GM18868 (cell line): ENCODE results near the gene HLA-DRB1.
"Not testable (repeated sequence)": the region's sequence is repeated elsewhere in the genome, so short reads cannot be mapped to it uniquely, and the experiment has no call there.

Experiments used
- ATAC-seq: cut with Tn5 transposase; IDR thresholded peaks from one replicate; pipeline ENCODE4 v1.9.1; 2021; ENCODE audit warnings: mild to moderate bottlenecking, moderate library complexity; ENCODE audit not compliant: unreplicated experiment

Gene HLA-DRB1

GRCh38 chr6:32609731-32610640, 20.3 kb upstream of the HLA-DRB1 start:
- ATAC-seq, result peak; percentile 83

- ATAC-seq, result no peak
These were observed 19.7 kb upstream of the HLA-DRB1 start for GRCh38 chr6:32609391-32609730.

- ATAC-seq, result no peak
These were observed 18.7 kb upstream of the HLA-DRB1 start for GRCh38 chr6:32608362-32608761.

- no peak for ATAC-seq
These were observed 18.3 kb upstream of the HLA-DRB1 start for GRCh38 chr6:32607988-32608298.

- ATAC-seq, result no peak
These were observed 17.8 kb upstream of the HLA-DRB1 start for GRCh38 chr6:32607263-32607987.

- peak; percentile 43 for ATAC-seq
These were observed 14.8 kb upstream of the HLA-DRB1 start for GRCh38 chr6:32604434-32604877.

GRCh38 chr6:32603888-32604287, 14.2 kb upstream of the HLA-DRB1 start:
- no peak for ATAC-seq

GRCh38 chr6:32603222-32603621, 13.6 kb upstream of the HLA-DRB1 start:
- ATAC-seq, result no peak

GRCh38 chr6:32602383-32602782, 12.7 kb upstream of the HLA-DRB1 start:
- no peak for ATAC-seq

- ATAC-seq, result no peak
These were observed 7.4 kb upstream of the HLA-DRB1 start for GRCh38 chr6:32597024-32597423.

- not testable (repeated sequence) for ATAC-seq
These were observed 1.1 kb upstream of the HLA-DRB1 start for GRCh38 chr6:32590713-32591112.

GRCh38 chr6:32588156-32588555, 1.5 kb downstream of the HLA-DRB1 start:
- no peak for ATAC-seq

GRCh38 chr6:32583527-32583898, 6.1 kb downstream of the HLA-DRB1 start:
- ATAC-seq, result no peak

- no peak for ATAC-seq
These were observed 8.1 kb downstream of the HLA-DRB1 start for GRCh38 chr6:32581315-32582095.

- ATAC-seq, result no peak
These were observed 9.1 kb downstream of the HLA-DRB1 start for GRCh38 chr6:32580593-32580992.

GRCh38 chr6:32578962-32579361, 10.7 kb downstream of the HLA-DRB1 start:
- no peak for ATAC-seq

GRCh38 chr6:32577493-32577892, 12.2 kb downstream of the HLA-DRB1 start:
- ATAC-seq, result not testable (repeated sequence)

GRCh38 chr6:32576250-32576649, 13.4 kb downstream of the HLA-DRB1 start:
- no peak for ATAC-seq

GRCh38 chr6:32570363-32570905, 19.2 kb downstream of the HLA-DRB1 start:
- no peak for ATAC-seq

GRCh38 chr6:32568561-32568960, 21.1 kb downstream of the HLA-DRB1 start:
- no peak for ATAC-seq

GRCh38 chr6:32566957-32567356, 22.7 kb downstream of the HLA-DRB1 start:
- ATAC-seq, result no peak
